KMS-11 (cell line): ENCODE data around the gene CLEC17A.

Source experiments
- H2AFZ ChIP-seq: fragments of 200-600 bp; sonication (generic); 2 replicates; pipeline ENCODE4 v1.6.1; 2016; ENCODE audit warnings: antibody characterized with exemption, mixed run types, low read depth
- H3K27ac ChIP-seq: fragments of 200-600 bp; sonication (generic); 2 replicates; pipeline ENCODE4 v1.6.1; 2016; ENCODE audit warnings: mild to moderate bottlenecking, mixed run types
- H3K27me3 ChIP-seq: fragments of 200-600 bp; sonication (generic); 2 replicates; pipeline ENCODE4 v1.6.1; 2017; ENCODE audit warnings: mild to moderate bottlenecking, low read depth, mixed run types, moderate library complexity; ENCODE audit not compliant: insufficient read depth
- H3K36me3 ChIP-seq: fragments of 200-600 bp; sonication (generic); 2 replicates; pipeline ENCODE4 v1.6.1; 2017; ENCODE audit warnings: mild to moderate bottlenecking, mixed run types; ENCODE audit not compliant: insufficient read depth
- H3K4me1 ChIP-seq: fragments of 200-600 bp; sonication (generic); 2 replicates; pipeline ENCODE4 v1.6.1; 2016; ENCODE audit warnings: mild to moderate bottlenecking, low read depth, mixed run types; ENCODE audit not compliant: poor library complexity, severe bottlenecking
- H3K4me2 ChIP-seq: fragments of 200-600 bp; sonication (generic); 2 replicates; pipeline ENCODE4 v1.7.0; 2016; ENCODE audit warnings: mild to moderate bottlenecking, mixed run types
- H3K4me3 ChIP-seq: fragments of 200-600 bp; sonication (generic); IDR thresholded peaks from 2 replicates; pipeline ENCODE4 v1.6.1; 2017; ENCODE audit warnings: low read depth, low read length, mixed read lengths; ENCODE audit not compliant: insufficient read depth
- H3K79me2 ChIP-seq: fragments of 200-600 bp; sonication (generic); 2 replicates; pipeline ENCODE4 v1.6.1; 2016; ENCODE audit warnings: low read depth, mixed run types; ENCODE audit not compliant: insufficient read depth
- H3K9ac ChIP-seq: fragments of 200-600 bp; sonication (generic); 2 replicates; pipeline ENCODE4 v1.6.1; 2016; ENCODE audit warnings: mild to moderate bottlenecking, mixed run types
- H4K20me1 ChIP-seq: fragments of 200-600 bp; sonication (generic); 2 replicates; pipeline ENCODE4 v1.6.1; 2016; ENCODE audit warnings: mild to moderate bottlenecking, mixed run types; ENCODE audit not compliant: insufficient read depth
- TF ChIP-seq, protein P1 (sequence below): fragments of 200-600 bp; sonication (generic); conservative IDR thresholded peaks from 2 replicates; pipeline ENCODE4 v1.6.1; 2017; ENCODE audit warnings: low read depth, mild to moderate bottlenecking, antibody characterized with exemption, low read length, moderate library complexity, mixed read lengths

The CLEC17A gene

DNA sequence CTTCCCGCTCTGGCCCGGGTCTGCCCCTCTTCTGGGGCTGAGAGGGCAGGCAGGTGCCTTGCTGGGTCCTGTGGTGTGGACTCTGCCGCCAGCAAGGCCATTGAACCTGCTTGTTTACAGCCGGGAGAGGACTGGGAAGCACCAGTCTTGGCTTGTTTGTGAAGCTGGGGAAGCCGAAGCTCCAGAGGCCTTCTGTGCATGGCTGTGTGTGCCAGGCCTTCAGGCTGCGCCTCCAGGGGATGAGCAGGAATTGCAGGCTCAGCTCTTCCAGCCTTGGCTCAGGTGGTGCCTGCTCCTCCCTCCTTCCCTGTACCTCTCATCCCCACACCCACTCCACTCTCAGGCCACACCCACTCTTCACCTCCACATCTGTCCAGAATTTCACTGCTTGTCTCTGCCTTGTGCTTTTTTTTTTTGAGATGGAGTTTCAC lies 28.5 kb upstream of the CLEC17A start:
- Histone ChIP-seq H3K36me3 (no peaks in the 10 kb centered on the region), H3K27ac (no peak overlapping the region), H2AFZ (no peak overlapping the region), H3K4me3 (no peak overlapping the region), H3K4me2 (no peak overlapping the region), H3K79me2 (no peaks in the 10 kb centered on the region; the same call in 1 of the 2 replicates), H3K27me3 (no peaks in the 10 kb centered on the region), H3K4me1 (peaks cover 15% of the 10 kb centered on the region), H4K20me1 (no peaks in the 10 kb centered on the region), H3K9ac (no peak overlapping the region)
- TF ChIP-seq, protein P1, sequence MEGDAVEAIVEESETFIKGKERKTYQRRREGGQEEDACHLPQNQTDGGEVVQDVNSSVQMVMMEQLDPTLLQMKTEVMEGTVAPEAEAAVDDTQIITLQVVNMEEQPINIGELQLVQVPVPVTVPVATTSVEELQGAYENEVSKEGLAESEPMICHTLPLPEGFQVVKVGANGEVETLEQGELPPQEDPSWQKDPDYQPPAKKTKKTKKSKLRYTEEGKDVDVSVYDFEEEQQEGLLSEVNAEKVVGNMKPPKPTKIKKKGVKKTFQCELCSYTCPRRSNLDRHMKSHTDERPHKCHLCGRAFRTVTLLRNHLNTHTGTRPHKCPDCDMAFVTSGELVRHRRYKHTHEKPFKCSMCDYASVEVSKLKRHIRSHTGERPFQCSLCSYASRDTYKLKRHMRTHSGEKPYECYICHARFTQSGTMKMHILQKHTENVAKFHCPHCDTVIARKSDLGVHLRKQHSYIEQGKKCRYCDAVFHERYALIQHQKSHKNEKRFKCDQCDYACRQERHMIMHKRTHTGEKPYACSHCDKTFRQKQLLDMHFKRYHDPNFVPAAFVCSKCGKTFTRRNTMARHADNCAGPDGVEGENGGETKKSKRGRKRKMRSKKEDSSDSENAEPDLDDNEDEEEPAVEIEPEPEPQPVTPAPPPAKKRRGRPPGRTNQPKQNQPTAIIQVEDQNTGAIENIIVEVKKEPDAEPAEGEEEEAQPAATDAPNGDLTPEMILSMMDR, result no peak

DNA sequence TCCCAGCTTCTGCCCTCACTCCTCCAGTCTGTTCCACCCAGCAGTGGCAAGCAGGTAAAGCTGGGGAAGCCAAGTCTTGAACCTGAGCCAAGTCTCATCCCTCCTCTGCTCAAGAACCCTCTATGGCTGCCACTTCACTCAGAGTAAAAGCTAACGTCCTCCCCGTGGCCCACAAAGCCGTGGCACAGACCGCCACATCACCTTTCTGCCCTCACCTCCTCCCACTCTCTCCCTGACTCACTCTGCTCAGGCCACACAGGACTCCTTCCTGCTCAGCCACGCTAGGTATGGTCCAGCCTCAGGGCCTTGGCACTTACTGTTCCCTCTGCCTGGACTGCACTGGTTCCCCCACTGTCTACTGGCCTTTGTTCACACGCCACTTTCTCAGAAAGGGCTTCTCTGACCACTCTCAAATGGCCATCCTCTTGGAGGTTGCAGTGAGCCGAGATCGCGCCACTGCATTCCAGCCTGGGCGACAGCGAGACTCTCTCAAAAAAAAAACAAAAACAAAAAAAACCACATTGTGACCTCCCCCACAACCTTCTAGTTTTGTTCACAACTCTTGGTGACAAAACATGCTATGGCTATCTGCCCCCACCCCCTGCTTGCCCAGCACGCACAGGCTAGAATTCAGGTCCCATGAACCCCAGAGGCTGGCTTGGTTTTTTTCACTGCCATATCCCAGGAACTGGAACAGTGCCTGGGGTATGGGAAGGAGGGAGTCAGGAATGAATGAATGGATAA lies 26.8 kb upstream of the CLEC17A start:
- Histone ChIP-seq H3K4me2 (no peak overlapping the region), H3K27me3 (no peaks in the 10 kb centered on the region), H3K4me3 (no peak overlapping the region), H2AFZ (no peak overlapping the region), H3K4me1 (peaks cover 9% of the 10 kb centered on the region), H3K79me2 (no peaks in the 10 kb centered on the region; the same call in 1 of the 2 replicates), H3K36me3 (no peaks in the 10 kb centered on the region), H3K27ac (no peak overlapping the region), H3K9ac (no peak overlapping the region), H4K20me1 (no peaks in the 10 kb centered on the region)
- TF ChIP-seq, protein P1, result no peak

DNA sequence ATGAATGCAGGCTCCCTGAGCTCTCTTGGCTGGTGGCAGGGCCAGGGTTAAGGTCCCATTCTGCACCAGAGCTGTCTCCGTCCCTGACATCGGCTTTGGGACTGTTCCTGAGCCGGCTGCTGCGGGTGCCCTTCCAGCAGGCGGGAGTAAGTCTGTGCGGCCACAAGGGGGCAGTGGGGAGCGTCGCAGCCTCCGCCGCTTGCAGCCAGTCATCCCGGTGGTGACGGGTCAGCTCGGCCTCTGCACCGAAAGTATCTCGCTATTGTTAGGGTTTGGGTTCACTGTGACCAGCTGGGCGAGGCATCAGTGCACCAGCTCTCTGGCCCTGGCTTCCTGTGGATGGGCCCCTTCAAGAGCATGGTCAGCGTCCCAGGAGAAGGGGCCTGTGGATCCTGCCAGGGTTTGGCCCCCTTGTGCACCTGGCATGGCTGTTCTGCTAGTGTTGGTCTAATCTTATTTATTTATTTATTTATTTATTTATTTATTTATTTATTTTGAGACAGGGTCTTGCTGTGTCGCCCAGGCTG lies 26.2 kb upstream of the CLEC17A start:
- Histone ChIP-seq H3K36me3 (no peaks in the 10 kb centered on the region), H4K20me1 (no peaks in the 10 kb centered on the region), H3K27ac (no peak overlapping the region), H2AFZ (no peak overlapping the region), H3K27me3 (no peaks in the 10 kb centered on the region), H3K79me2 (no peaks in the 10 kb centered on the region; the same call in 1 of the 2 replicates), H3K4me1 (peaks cover 4% of the 10 kb centered on the region), H3K4me3 (no peak overlapping the region), H3K4me2 (no peak overlapping the region), H3K9ac (no peak overlapping the region)
- TF ChIP-seq, protein P1, result peak; percentile 79

DNA sequence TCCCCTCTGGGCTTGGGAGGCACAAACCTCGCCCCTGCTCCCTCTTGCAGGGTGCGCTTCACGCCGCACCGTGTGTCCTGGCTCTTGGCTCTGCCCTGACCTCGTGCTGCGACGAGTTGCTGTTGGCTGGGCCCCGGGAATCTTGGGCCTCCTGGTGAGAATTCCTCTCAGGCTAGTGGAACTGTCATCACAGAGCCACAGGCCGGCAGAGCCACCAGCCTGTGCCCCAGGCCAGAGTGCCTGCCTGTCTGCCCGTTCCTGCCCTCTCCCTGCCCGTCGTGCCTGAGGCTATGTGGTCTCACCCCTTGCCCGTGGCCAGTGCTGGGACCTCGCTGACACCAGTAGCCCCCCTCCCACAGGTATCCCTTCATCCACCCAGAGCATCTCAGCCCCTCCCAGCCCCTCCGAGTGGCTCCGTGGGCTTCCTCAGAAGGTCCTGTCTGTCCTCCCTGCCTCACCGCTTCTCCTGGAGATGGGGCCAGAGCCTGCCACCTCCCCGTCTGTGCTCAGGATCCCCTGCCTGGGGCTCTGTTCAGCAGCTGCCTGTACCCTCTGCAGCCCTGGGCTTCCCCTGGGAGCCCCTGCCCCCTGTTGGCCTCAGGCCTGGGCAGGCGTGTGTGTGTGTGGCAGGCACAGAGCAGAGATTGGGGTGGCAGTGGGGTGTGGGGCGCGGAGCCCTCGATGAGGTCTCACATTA lies 24.4 kb upstream of the CLEC17A start:
- no peak overlapping the region for H3K4me3 ChIP-seq
- H3K9ac ChIP-seq, result no peak overlapping the region
- no peaks in the 10 kb centered on the region; the same call in 1 of the 2 replicates for H3K79me2 ChIP-seq
- no peaks in the 10 kb centered on the region for H3K27me3 ChIP-seq
- peaks cover 4% of the 10 kb centered on the region for H3K4me1 ChIP-seq
- H3K4me2 ChIP-seq, result no peak overlapping the region
- no peaks in the 10 kb centered on the region for H4K20me1 ChIP-seq
- no peak overlapping the region for H3K27ac ChIP-seq
- TF ChIP-seq, protein P1, result no peak
- H2AFZ ChIP-seq, result no peak overlapping the region
- H3K36me3 ChIP-seq, result no peaks in the 10 kb centered on the region
